ENCODE results near the gene CYP26C1.

CYP26C1 gene

DNA sequence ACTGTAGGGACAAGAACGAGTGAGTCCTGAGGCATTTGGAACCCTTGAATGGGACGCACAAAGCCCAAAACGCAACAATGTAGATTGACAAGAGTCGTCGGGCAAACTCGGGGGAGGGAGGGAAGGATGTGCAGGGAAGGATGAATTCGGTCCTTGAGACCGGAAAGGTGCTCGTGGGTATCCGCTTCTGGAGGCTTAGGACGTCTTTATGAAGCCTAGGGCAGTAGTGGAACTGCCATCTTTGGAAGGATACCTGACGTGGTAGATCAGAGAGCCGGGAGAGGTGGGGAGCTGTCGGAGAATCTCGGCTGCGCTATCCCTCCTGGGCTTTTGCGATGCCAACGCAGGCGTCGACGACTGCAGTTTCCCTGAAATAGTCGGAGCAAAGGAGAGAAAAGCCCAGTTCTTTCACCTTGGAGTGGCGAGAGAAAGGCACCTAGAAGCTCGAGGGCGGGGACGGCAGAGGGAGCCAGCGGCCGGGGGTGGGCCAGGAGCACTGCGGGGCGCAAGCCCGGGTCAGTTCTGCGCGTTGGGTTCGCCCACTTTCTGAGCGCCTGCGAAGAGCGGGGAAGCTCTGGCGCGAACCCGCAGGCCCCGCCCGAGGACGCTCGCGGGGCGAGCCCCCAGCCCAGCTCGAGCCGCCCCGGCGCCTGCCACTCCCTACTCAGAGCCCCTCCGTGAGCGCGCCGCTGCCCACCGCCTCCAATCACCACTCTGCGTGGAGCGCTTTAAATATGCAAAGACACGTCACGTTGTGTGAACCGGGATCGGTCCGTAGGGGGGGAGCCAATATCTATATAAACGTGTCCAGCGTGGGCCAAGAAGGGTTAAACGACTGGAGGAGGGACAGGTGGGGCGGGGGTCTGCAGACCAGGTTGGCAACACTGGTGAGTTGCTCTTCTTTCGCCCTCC, at the start of gene CYP26C1:
CYP26C1 (plus strand) TSS at position 824 of the 912 bp plus-strand sequence. CDS start 466 bp downstream, outside the sequence.
- DNase-seq = no peak

GRCh38 chr10:93015722-93016121, 44.9 kb upstream of the CYP26C1 start:
- DNase-seq = no peak

GRCh38 chr10:93023013-93023650, 37.5 kb upstream of the CYP26C1 start:
- no peak for DNase-seq

DNA sequence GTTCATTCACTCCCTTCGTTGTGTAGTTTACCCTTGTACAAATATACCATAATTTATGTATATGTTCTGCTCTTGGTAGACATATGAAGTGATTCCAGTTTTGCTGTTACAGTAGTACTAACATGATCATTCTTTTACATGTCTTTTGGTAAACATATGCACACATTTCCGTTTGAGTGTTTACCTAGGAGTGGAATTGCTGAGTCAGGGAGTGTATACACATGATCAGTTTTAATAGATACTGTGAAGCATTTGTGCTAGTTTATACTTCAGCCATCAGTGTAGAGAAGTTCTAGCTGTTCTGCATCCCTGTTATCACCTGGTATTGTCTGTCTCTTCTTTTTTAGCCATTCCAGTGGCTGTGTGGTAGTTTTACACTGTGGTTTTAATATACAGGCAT, 34.5 kb upstream of the CYP26C1 start:
- no peak for DNase-seq

- DNase-seq = no peak
Observed at GRCh38 chr10:93027508-93027907, 33.1 kb upstream of the CYP26C1 start.

GRCh38 chr10:93028883-93029282, 31.7 kb upstream of the CYP26C1 start:
- DNase-seq = no peak

DNA sequence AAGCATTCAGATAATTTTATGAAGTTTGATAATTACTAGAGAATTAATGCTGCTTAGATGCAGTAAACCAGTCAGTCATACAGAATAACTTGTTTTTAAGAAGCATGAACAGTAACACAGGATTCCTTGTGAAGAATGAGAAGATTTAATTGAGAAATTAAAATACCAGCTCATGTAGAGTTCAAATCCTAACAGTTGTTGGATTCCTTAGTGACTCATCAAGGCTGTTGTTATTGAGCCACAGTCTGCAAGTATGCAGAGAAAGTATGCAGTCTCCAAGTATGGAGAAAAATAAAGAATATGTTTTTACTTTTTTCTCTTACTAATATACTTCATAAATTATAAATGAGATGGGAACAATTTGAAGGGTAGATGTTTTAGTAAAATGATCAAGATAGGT, 30.2 kb upstream of the CYP26C1 start:
- no peak for DNase-seq

DNA sequence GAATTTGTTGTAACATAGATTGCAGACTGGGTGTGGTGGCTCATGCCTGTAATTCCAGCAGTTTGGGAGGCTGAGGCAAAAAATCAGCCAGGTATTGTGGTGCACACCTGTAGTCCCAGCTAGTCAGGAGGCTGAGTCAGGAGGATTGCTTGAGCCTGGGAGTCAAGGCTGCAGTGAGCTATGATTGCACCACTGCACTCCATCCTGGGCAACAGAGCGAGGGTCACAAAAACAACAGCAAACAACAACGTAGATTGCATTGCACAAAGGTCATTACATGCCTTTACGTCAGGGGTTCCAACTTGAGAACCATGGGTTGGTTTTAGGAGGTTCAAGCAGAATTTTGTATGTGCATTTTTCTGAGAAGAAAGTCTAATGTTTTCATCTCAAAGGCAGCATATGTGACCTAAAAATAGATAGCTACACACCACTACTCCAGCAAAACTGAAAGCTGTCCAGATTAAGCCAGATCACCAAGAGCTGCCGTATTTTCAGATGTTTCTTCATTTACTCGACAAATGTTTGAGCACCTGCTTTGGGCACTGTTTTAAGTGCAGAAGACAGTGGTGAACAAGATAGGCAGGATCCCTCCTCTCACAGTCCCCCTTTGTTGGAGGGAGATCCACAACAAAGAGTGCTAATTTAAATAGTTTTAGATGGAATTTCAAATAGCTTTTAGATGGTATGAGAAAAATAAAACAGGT, 28.3 kb upstream of the CYP26C1 start:
- DNase-seq = no peak

GRCh38 chr10:93032809-93033137, 27.8 kb upstream of the CYP26C1 start:
- no peak for DNase-seq

DNA sequence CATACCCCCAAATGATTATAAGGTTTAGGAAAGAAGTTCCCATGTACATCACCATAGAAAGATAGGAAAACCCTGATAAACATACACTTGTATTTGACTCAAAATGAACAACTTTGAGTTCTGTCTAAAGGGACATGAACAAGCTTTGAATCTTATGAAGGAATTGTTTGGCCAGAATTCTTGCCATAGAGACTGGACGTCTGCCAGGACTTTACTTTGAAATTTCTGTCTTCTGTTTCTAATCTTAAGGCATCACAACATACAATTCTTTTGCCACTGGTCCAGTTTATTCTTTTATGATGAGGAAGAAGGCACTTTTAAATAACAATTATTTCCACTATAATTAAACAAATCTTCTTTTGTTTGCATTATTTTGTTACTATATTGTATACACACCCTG, 26.2 kb upstream of the CYP26C1 start:
- no peak for DNase-seq

DNA sequence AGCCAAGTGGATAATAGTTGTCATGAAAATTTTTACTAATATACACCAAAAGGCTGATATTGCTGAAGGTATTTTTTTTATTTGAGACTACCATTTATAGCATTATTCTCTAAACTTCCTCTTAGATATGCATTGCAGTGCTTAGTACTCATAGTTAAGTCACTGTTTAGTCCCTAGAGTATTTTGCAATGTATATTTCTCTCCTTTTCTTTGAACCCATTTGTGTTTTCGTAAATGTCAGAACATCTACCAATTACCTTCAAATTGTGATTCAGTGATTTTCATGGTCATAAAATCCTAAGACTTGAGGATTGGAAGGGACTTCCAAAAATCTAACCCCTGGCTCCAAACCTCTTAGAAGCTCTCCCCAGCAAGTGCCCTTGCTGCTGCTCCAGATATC, 21.5 kb upstream of the CYP26C1 start:
- DNase-seq = no peak

GRCh38 chr10:93039721-93040120, 20.9 kb upstream of the CYP26C1 start:
- no peak for DNase-seq

- DNase-seq = no peak
Observed at GRCh38 chr10:93054486-93054885, 6.1 kb upstream of the CYP26C1 start.

DNA sequence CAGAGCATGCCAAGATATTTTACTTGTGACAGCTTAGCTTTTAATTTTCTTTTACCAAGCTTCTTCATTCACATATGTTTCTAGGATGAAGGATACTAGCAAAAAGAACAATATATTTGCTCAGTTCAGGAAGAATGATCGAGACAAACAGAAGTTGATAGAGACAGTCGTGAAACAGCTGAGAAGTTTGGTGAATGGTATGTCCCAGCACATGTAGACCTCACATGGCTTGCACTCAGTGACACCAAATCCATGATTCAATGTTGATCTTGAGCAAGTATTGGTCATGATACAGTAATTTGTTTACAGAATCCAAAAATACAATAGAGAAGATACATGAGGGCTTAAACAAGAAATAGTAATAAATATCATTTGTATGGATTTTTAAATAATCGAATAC, 2.5 kb upstream of the CYP26C1 start:
- DNase-seq = no peak

- no peak for DNase-seq
Observed at GRCh38 chr10:93060887-93061593, 442 bp downstream of the CYP26C1 start.

DNA sequence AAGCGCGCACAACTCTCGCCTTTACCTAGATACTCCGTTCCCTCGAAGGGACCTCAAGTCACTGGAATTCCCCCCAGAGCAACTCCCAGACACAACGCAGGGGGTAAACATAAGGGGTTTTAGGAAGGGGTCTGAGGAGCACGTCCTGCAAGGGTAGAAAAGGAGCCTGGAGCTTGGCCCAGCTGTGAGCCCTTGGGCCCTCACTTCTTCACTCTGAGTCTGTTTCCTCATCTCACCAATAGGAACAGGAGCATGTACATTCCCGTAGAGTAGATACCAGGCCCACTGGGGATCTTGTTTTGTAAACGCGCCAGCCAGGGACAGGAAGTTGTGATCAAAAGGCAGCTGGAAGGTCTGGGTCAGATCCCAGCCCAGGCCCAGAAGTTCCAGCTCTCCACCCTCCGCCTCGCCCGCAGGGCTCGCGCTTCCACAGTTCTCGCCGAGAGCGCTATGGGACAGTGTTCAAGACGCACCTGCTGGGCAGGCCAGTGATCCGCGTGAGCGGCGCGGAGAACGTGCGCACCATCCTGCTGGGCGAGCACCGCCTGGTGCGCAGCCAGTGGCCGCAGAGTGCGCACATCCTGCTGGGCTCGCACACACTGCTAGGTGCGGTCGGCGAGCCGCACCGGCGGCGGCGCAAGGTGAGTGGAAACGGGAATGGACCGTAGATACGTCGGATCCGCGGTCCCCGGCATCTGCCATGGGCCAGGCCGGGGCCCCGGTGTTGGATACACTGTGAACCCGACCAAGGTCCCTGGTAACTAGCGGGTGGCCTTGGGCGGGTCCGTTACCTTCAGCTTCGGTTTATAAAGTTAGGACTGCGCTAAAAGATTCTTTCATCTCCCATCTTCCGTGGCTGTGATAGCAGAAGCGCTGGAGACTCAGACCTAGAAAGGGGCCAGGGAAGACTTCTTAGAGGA, 1.3 kb downstream of the CYP26C1 start:
- no peak for DNase-seq

GRCh38 chr10:93062514-93063143, 2.0 kb downstream of the CYP26C1 start:
- DNase-seq = no peak

GRCh38 chr10:93063144-93063976, 2.8 kb downstream of the CYP26C1 start:
- no peak for DNase-seq

- DNase-seq = no peak
Observed at GRCh38 chr10:93063977-93064660, 3.5 kb downstream of the CYP26C1 start.
